H1 (cell line): ENCODE measurements around the gene VPS11. TPM values are rescaled to one million over a fixed set of nuclear protein-coding genes. Genes with fewer than 3 reads are reported as not detected.
A peak's percentile ranks its signal among the peaks of the same experiment; 100 is the strongest.

ENCODE experiments used
- EP300 ChIP-seq, 2 experiments: IDR thresholded peaks; 1 replicate in 1 of 2; 2 replicates in 1 of 2; pipeline ENCODE4 v1.6.1; 2011 to 2012; ENCODE audit warnings: low read depth in 2 of 2, low read length in 2 of 2, mild to moderate bottlenecking in 2 of 2, borderline replicate concordance in 1 of 2, inconsistent platforms in 1 of 2, moderate library complexity in 1 of 2
- EZH2 ChIP-seq: fragments of 200-600 bp; sonication (generic); IDR thresholded peaks from 2 replicates; pipeline ENCODE4 v1.7.1; 2012; ENCODE audit warnings: low read depth, mild to moderate bottlenecking, moderate library complexity, low read length, inconsistent platforms; ENCODE audit not compliant: severe bottlenecking
- GABPA ChIP-seq: IDR thresholded peaks from 2 replicates; pipeline ENCODE4 v1.6.1; 2011; ENCODE audit warnings: mild to moderate bottlenecking, low read length, moderate library complexity, borderline replicate concordance; ENCODE audit not compliant: insufficient read depth
- KDM1A ChIP-seq: fragments of 200-600, 300-600 bp; sonication (generic); IDR thresholded peaks from 2 replicates; pipeline ENCODE4 v1.7.1; 2016; ENCODE audit warnings: mild to moderate bottlenecking, low read length, borderline replicate concordance
- NRF1 ChIP-seq: IDR thresholded peaks from 2 replicates; pipeline ENCODE4 v1.6.1; 2011; ENCODE audit warnings: mild to moderate bottlenecking, low read depth, low read length, improper control_type of control experiment
- RNF2 ChIP-seq: fragments of 200-900, 300-1000 bp; sonication (generic); IDR thresholded peaks from 2 replicates; pipeline ENCODE4 v1.7.1; 2016; ENCODE audit warnings: borderline replicate concordance, low read depth, mild to moderate bottlenecking, antibody characterized with exemption, low read length; ENCODE audit not compliant: poor library complexity, severe bottlenecking; ENCODE audit errors: missing control alignments
- SAP30 ChIP-seq: fragments of 300-600 bp; sonication (generic); IDR thresholded peaks from 2 replicates; pipeline ENCODE4 v1.7.1; 2012; ENCODE audit warnings: low read length, moderate library complexity, mild to moderate bottlenecking, inconsistent platforms; ENCODE audit not compliant: insufficient read depth, insufficient replicate concordance
- TAF7 ChIP-seq: optimal IDR thresholded peaks from 2 replicates; pipeline ENCODE3; 2011; ENCODE audit warnings: low read depth, mild to moderate bottlenecking, inconsistent platforms, low read length, moderate library complexity, borderline replicate concordance
- TEAD4 ChIP-seq: IDR thresholded peaks from 2 replicates; pipeline ENCODE4 v1.6.1; 2012; ENCODE audit warnings: low read depth, low read length, inconsistent platforms, mixed read lengths
- YY1 ChIP-seq: IDR thresholded peaks from 2 replicates; pipeline ENCODE4 v1.6.1; 2011; ENCODE audit warnings: low read depth, mild to moderate bottlenecking, low read length
- polyA plus RNA-seq, 7 experiments: library from polyadenylated mRNA; depleted of rRNA in 3 of 7; stranded (reverse) in 5 of 7; unstranded in 2 of 7; fragments of >200 nt in 5 of 7; fragments of 200-250 nt in 2 of 7; gene quantifications; 1 replicate in 5 of 7; 2 replicates in 1 of 7; 4 replicates in 1 of 7; pipeline versions ENCODE4 v1.2.1 to v1.2.3, GENCODE V29; 2011 to 2013; ENCODE audit warnings: missing spikeins in 2 of 7, mixed read lengths in 2 of 7
- total RNA-seq: library from RNA; stranded (reverse); fragmentation: NEBNext Ultra II Directional; extraction: Animal tissue kit (Norgen Biotek cat#: 25700); gene quantifications from 2 replicates; pipeline ENCODE4 v1.2.1, GENCODE V29; 2021

The VPS11 gene
- total and polyA plus RNA-seq, 2 of the 8 experiments (the other 6 are each of a cell fraction or from before 2014, with no cell fraction given): 13.1 to 15.5 TPM

- TF ChIP-seq NRF1: no peak
- no peak for TF ChIP-seq RNF2
- no peak for TF ChIP-seq KDM1A
- peak; percentile 99 for TF ChIP-seq YY1
- no peak for TF ChIP-seq TEAD4
- TF ChIP-seq EZH2: no peak
- peak; percentile 72; the same call in 1 of the 2 replicates for TF ChIP-seq GABPA
- TF ChIP-seq SAP30: peak; percentile 97
- TF ChIP-seq TAF7: peak; percentile 77
- TF ChIP-seq EP300 (IDR thresholded peaks at IDR 0.05; ENCODE audit: borderline replicate concordance in 1 of 2, low read depth in 2 of 2, low read length in 2 of 2): no peak
Observed at GRCh38 chr11:119067371-119068222, at the start of gene VPS11 (continued).
